ENCODE measurements around the gene PPP2R5D.
"Not testable (repeated sequence)": the region's sequence is repeated elsewhere in the genome, so short reads cannot be mapped to it uniquely, and the experiment has no call there.

The PPP2R5D gene

GRCh38 chr6:43032326-43032725 lies 48.0 kb downstream of the PPP2R5D start:
- Histone ChIP-seq H3K4me1 (ENCODE audit: insufficient read depth, low read length) (no peaks in the 10 kb centered on the region), H2AFZ (ENCODE audit: low read depth, low read length) (no peak overlapping the region), H3K27me3 (ENCODE audit: insufficient read depth, low read length) (no peaks in the 10 kb centered on the region), H3K36me3 (ENCODE audit: insufficient read depth, low read length) (peaks cover 64% of the 10 kb centered on the region), H3K9me3 (ENCODE audit: low read length) (no peaks in the 10 kb centered on the region), H3K4me3 (ENCODE audit: low read length) (no peak overlapping the region)

- Histone ChIP-seq H3K36me3 (ENCODE audit: insufficient read depth, low read length) (peaks cover 67% of the 10 kb centered on the region), H2AFZ (ENCODE audit: low read depth, low read length) (no peak overlapping the region), H3K9me3 (ENCODE audit: low read length) (no peaks in the 10 kb centered on the region), H3K4me1 (ENCODE audit: insufficient read depth, low read length) (no peaks in the 10 kb centered on the region), H3K4me3 (ENCODE audit: low read length) (no peak overlapping the region), H3K27me3 (ENCODE audit: insufficient read depth, low read length) (no peaks in the 10 kb centered on the region)
These were observed 49.3 kb downstream of the PPP2R5D start for GRCh38 chr6:43033496-43034189.

- Histone ChIP-seq H2AFZ (ENCODE audit: low read depth, low read length) (no peak overlapping the region), H3K4me1 (ENCODE audit: insufficient read depth, low read length) (no peaks in the 10 kb centered on the region), H3K36me3 (ENCODE audit: insufficient read depth, low read length) (peaks cover 67% of the 10 kb centered on the region), H3K4me3 (ENCODE audit: low read length) (no peak overlapping the region), H3K27me3 (ENCODE audit: insufficient read depth, low read length) (no peaks in the 10 kb centered on the region), H3K9me3 (ENCODE audit: low read length) (no peaks in the 10 kb centered on the region)
These were observed 49.8 kb downstream of the PPP2R5D start for GRCh38 chr6:43034190-43034525.

- Histone ChIP-seq H2AFZ (ENCODE audit: low read depth, low read length) (no peak overlapping the region), H3K4me1 (ENCODE audit: insufficient read depth, low read length) (no peaks in the 10 kb centered on the region), H3K36me3 (ENCODE audit: insufficient read depth, low read length) (peaks cover 70% of the 10 kb centered on the region), H3K4me3 (ENCODE audit: low read length) (no peak overlapping the region), H3K27me3 (ENCODE audit: insufficient read depth, low read length) (no peaks in the 10 kb centered on the region), H3K9me3 (ENCODE audit: low read length) (no peaks in the 10 kb centered on the region)
These were observed 51.3 kb downstream of the PPP2R5D start for GRCh38 chr6:43035495-43036194.

GRCh38 chr6:43036712-43037111 lies 52.3 kb downstream of the PPP2R5D start:
- H3K36me3 ChIP-seq (ENCODE audit: insufficient read depth, low read length): peaks cover 71% of the 10 kb centered on the region
- no peaks in the 10 kb centered on the region for H3K27me3 ChIP-seq (ENCODE audit: insufficient read depth, low read length)
- H2AFZ ChIP-seq (ENCODE audit: low read depth, low read length): no peak overlapping the region

GRCh38 chr6:43037197-43037596 lies 52.8 kb downstream of the PPP2R5D start:
- peaks cover 66% of the 10 kb centered on the region for H3K36me3 ChIP-seq (ENCODE audit: insufficient read depth, low read length)
- no peak overlapping the region for H3K4me3 ChIP-seq (ENCODE audit: low read length)
- H3K27me3 ChIP-seq (ENCODE audit: insufficient read depth, low read length): no peaks in the 10 kb centered on the region
- no peak overlapping the region for H2AFZ ChIP-seq (ENCODE audit: low read depth, low read length)
- no peaks in the 10 kb centered on the region for H3K4me1 ChIP-seq (ENCODE audit: insufficient read depth, low read length)
- no peaks in the 10 kb centered on the region for H3K9me3 ChIP-seq (ENCODE audit: low read length)

More at GRCh38 chr6:43036712-43037111, 52.3 kb downstream of the PPP2R5D start:
- Histone ChIP-seq H3K4me3 (ENCODE audit: low read length) (no peak overlapping the region), H3K9me3 (ENCODE audit: low read length) (no peaks in the 10 kb centered on the region), H3K4me1 (ENCODE audit: insufficient read depth, low read length) (no peaks in the 10 kb centered on the region)

- no peak overlapping the region for H3K4me3 ChIP-seq (ENCODE audit: low read length)
- peaks cover 64% of the 10 kb centered on the region for H3K36me3 ChIP-seq (ENCODE audit: insufficient read depth, low read length)
- no peak overlapping the region for H2AFZ ChIP-seq (ENCODE audit: low read depth, low read length)
- H3K9me3 ChIP-seq (ENCODE audit: low read length): no peaks in the 10 kb centered on the region
- no peaks in the 10 kb centered on the region for H3K27me3 ChIP-seq (ENCODE audit: insufficient read depth, low read length)
- H3K4me1 ChIP-seq (ENCODE audit: insufficient read depth, low read length): no peaks in the 10 kb centered on the region
These were observed 53.3 kb downstream of the PPP2R5D start for GRCh38 chr6:43037706-43038105.

- Histone ChIP-seq H3K4me1 (ENCODE audit: insufficient read depth, low read length) (no peaks in the 10 kb centered on the region), H2AFZ (ENCODE audit: low read depth, low read length) (no peak overlapping the region), H3K9me3 (ENCODE audit: low read length) (no peaks in the 10 kb centered on the region), H3K4me3 (ENCODE audit: low read length) (no peak overlapping the region), H3K27me3 (ENCODE audit: insufficient read depth, low read length) (no peaks in the 10 kb centered on the region), H3K36me3 (ENCODE audit: insufficient read depth, low read length) (peaks cover 66% of the 10 kb centered on the region)
These were observed 54.4 kb downstream of the PPP2R5D start for GRCh38 chr6:43038727-43039126.

GRCh38 chr6:43040542-43041257 lies 56.3 kb downstream of the PPP2R5D start:
- no peak overlapping the region for H3K4me3 ChIP-seq (ENCODE audit: low read length)
- no peaks in the 10 kb centered on the region for H3K9me3 ChIP-seq (ENCODE audit: low read length)
- no peak overlapping the region for H2AFZ ChIP-seq (ENCODE audit: low read depth, low read length)
- peaks cover 71% of the 10 kb centered on the region for H3K36me3 ChIP-seq (ENCODE audit: insufficient read depth, low read length)
- H3K27me3 ChIP-seq (ENCODE audit: insufficient read depth, low read length): no peaks in the 10 kb centered on the region
- H3K4me1 ChIP-seq (ENCODE audit: insufficient read depth, low read length): no peaks in the 10 kb centered on the region

- not testable (repeated sequence) for H3K27me3 ChIP-seq (ENCODE audit: insufficient read depth, low read length); H3K4me3 ChIP-seq (ENCODE audit: low read length); H2AFZ ChIP-seq (ENCODE audit: low read depth, low read length); H3K4me1 ChIP-seq (ENCODE audit: insufficient read depth, low read length); H3K9me3 ChIP-seq (ENCODE audit: low read length)
- H3K36me3 ChIP-seq (ENCODE audit: insufficient read depth, low read length): peaks cover 74% of the 10 kb centered on the region
These were observed 57.1 kb downstream of the PPP2R5D start for GRCh38 chr6:43041475-43041874.

GRCh38 chr6:43043310-43043709 lies 58.9 kb downstream of the PPP2R5D start:
- no peak overlapping the region for H2AFZ ChIP-seq (ENCODE audit: low read depth, low read length)
- H3K36me3 ChIP-seq (ENCODE audit: insufficient read depth, low read length): peaks cover 73% of the 10 kb centered on the region
- H3K27me3 ChIP-seq (ENCODE audit: insufficient read depth, low read length): no peaks in the 10 kb centered on the region
- H3K4me3 ChIP-seq (ENCODE audit: low read length): no peak overlapping the region
- H3K4me1 ChIP-seq (ENCODE audit: insufficient read depth, low read length): no peaks in the 10 kb centered on the region
- H3K9me3 ChIP-seq (ENCODE audit: low read length): no peaks in the 10 kb centered on the region

GRCh38 chr6:43045371-43045930 lies 61.1 kb downstream of the PPP2R5D start:
- Histone ChIP-seq H3K4me3 (ENCODE audit: low read length) (no peak overlapping the region), H3K36me3 (ENCODE audit: insufficient read depth, low read length) (peaks cover 71% of the 10 kb centered on the region), H3K9me3 (ENCODE audit: low read length) (no peaks in the 10 kb centered on the region), H3K4me1 (ENCODE audit: insufficient read depth, low read length) (no peaks in the 10 kb centered on the region), H3K27me3 (ENCODE audit: insufficient read depth, low read length) (no peaks in the 10 kb centered on the region), H2AFZ (ENCODE audit: low read depth, low read length) (no peak overlapping the region)

- Histone ChIP-seq H3K36me3 (ENCODE audit: insufficient read depth, low read length) (peaks cover 67% of the 10 kb centered on the region), H3K9me3 (ENCODE audit: low read length) (no peaks in the 10 kb centered on the region), H3K4me3 (ENCODE audit: low read length) (no peak overlapping the region), H2AFZ (ENCODE audit: low read depth, low read length) (no peak overlapping the region), H3K4me1 (ENCODE audit: insufficient read depth, low read length) (peaks cover 1% of the 10 kb centered on the region), H3K27me3 (ENCODE audit: insufficient read depth, low read length) (no peaks in the 10 kb centered on the region)
These were observed 63.6 kb downstream of the PPP2R5D start for GRCh38 chr6:43047998-43048397.
